PC-3 (cell line): ENCODE measurements around the gene TMEM254. TPM values are rescaled to one million over a fixed set of nuclear protein-coding genes. Genes with fewer than 3 reads are reported as not detected.
A peak's percentile ranks its signal among the peaks of the same experiment; 100 is the strongest.

Experiments used
- ATAC-seq: fragments of 200-7000 bp; cut with Tn5 transposase; 2 replicates; pipeline ENCODE4 v1.9.1; 2020; ENCODE audit warnings: mild to moderate bottlenecking, moderate library complexity
- BruUV-seq: library from RNA; stranded (reverse); fragments of 400-500 nt; replicated peaks from 2 replicates; lab custom pipeline; 2021; lab: Mats Ljungman, UMichigan
- CTCF ChIA-PET: fragments of 300-600 bp; sonication (Branson Sonifier 250); formaldehyde crosslinking; loops from one replicate; lab custom pipeline; 2022; ENCODE audit warnings: antibody characterized with exemption; lab: Charles Lee
- POLR2A ChIA-PET: fragments of 300-600 bp; sonication (Branson Sonifier 250); formaldehyde crosslinking; loops from one replicate; lab custom pipeline; 2022; ENCODE audit warnings: antibody characterized with exemption; ENCODE audit not compliant: unreplicated experiment; lab: Charles Lee
- DNase-seq: peaks from one replicate; pipeline ENCODE4 v3.0.0-alpha.2; 2015
- H2AFZ ChIP-seq: fragments of 300-600 bp; sonication (generic); 2 replicates; pipeline ENCODE4 v1.6.0; 2016; ENCODE audit warnings: antibody characterized with exemption, low read length
- H3F3A ChIP-seq: fragments of 300-600 bp; sonication (generic); one replicate; pipeline ENCODE4 v1.6.0; 2017; ENCODE audit warnings: antibody characterized with exemption, low read length, control low read depth, mild to moderate bottlenecking; ENCODE audit not compliant: unreplicated experiment
- H3K27ac ChIP-seq: fragments of 300-600 bp; sonication (generic); 2 replicates; pipeline ENCODE4 v1.5.1; 2016; ENCODE audit warnings: mild to moderate bottlenecking, low read length
- H3K27me3 ChIP-seq: fragments of 300-600 bp; sonication (generic); 2 replicates; pipeline ENCODE4 v1.6.1; 2016; ENCODE audit warnings: low read length, mixed read lengths
- H3K36me3 ChIP-seq: fragments of 300-600 bp; sonication (generic); 2 replicates; pipeline ENCODE4 v1.6.1; 2016; ENCODE audit warnings: low read depth, mixed run types, low read length, mixed read lengths
- H3K4me1 ChIP-seq: fragments of 300-600 bp; sonication (generic); 2 replicates; pipeline ENCODE4 v1.5.1; 2016; ENCODE audit warnings: low read length; ENCODE audit not compliant: insufficient read depth
- H3K4me2 ChIP-seq: fragments of 300-600 bp; sonication (generic); 2 replicates; pipeline ENCODE4 v1.6.0; 2016; ENCODE audit warnings: low read length
- H3K4me3 ChIP-seq: fragments of 300-600 bp; sonication (generic); 2 replicates; pipeline ENCODE4 v1.5.1; 2016; ENCODE audit warnings: mild to moderate bottlenecking, low read length, mixed read lengths
- H3K79me2 ChIP-seq: fragments of 300-600 bp; sonication (generic); 2 replicates; pipeline ENCODE4 v1.6.1; 2017; ENCODE audit warnings: low read length, mixed read lengths
- H3K9ac ChIP-seq: fragments of 300-600 bp; sonication (generic); 2 replicates; pipeline ENCODE4 v1.6.0; 2016; ENCODE audit warnings: mild to moderate bottlenecking, low read length
- H3K9me2 ChIP-seq: fragments of 300-600 bp; sonication (generic); replicated peaks from 2 replicates; pipeline ENCODE4 v1.6.1; 2016; ENCODE audit warnings: mixed run types, low read length, mixed read lengths
- H3K9me3 ChIP-seq: fragments of 300-600 bp; sonication (generic); 2 replicates; pipeline ENCODE4 v1.6.1; 2016; ENCODE audit warnings: low read length, mixed read lengths
- H4K20me1 ChIP-seq: fragments of 300-600 bp; sonication (generic); 2 replicates; pipeline ENCODE4 v1.6.1; 2016; ENCODE audit warnings: low read length, mixed read lengths
- CTCF ChIP-seq: fragments of 300-600 bp; sonication (generic); conservative IDR thresholded peaks from 2 replicates; pipeline ENCODE4 v1.5.1; 2017; ENCODE audit warnings: antibody characterized with exemption, low read depth, mild to moderate bottlenecking, low read length
- EZH2 ChIP-seq: fragments of 300-600 bp; sonication (generic); IDR thresholded peaks from one replicate; pipeline ENCODE4 v1.6.1; 2017; ENCODE audit warnings: antibody characterized with exemption, mild to moderate bottlenecking, low read length; ENCODE audit not compliant: unreplicated experiment
- EZH2phosphoT487 ChIP-seq: fragments of 300-600 bp; sonication (generic); IDR thresholded peaks from 2 replicates; pipeline ENCODE4 v1.6.1; 2018; ENCODE audit warnings: mild to moderate bottlenecking, antibody characterized with exemption, low read length, borderline replicate concordance
- intact Hi-C: fragments of 100-400 bp; cut with micrococcal nuclease; formaldehyde crosslinking; loops from 2 replicates; pipeline ENCODE4 v1.9.0; 2023
- total RNA-seq: library from RNA; depleted of rRNA; stranded (reverse); fragments of >200 nt; gene quantifications from 2 replicates; pipeline ENCODE4 v1.2.3, GENCODE V29; 2014

The TMEM254 gene
- total RNA-seq, 1 experiment from 2014 or later: 68.3 TPM

- Histone ChIP-seq H3K4me1 (no peaks in the 10 kb centered on the region), H3K4me3 (no peak overlapping the region), H3F3A (no peaks in the 10 kb centered on the region), H3K4me2 (no peak overlapping the region), H3K36me3 (peaks cover 12% of the 10 kb centered on the region; the same call in 1 of the 2 replicates), H3K9me3 (peaks cover 19% of the 10 kb centered on the region), H3K27me3 (no peaks in the 10 kb centered on the region), H2AFZ (no peak overlapping the region), H3K9ac (no peak overlapping the region), H3K27ac (no peak overlapping the region), H4K20me1 (no peaks in the 10 kb centered on the region), H3K9me2 (no peaks in the 10 kb centered on the region), H3K79me2 (no peaks in the 10 kb centered on the region)
- no TSS peak for BruUV-seq
- no peak for TF ChIP-seq EZH2phosphoT487
- intact Hi-C loops: no loop called here
- no peak for DNase-seq
- CTCF ChIA-PET: interaction anchor here (0.6 to 0.7 kb wide), 3 partner anchors 19 to 623 kb away, joined by 3 read pairs; no protein-coding TSS in a partner anchor
- ATAC-seq: no peak
- POLR2A ChIA-PET: no interaction called here
These were observed 32.5 kb downstream of the TMEM254 start for GRCh38 chr10:80110986-80111385.

- no peak overlapping the region for H3K4me3 ChIP-seq
- H3K27me3 ChIP-seq: no peaks in the 10 kb centered on the region
- intact Hi-C loops: loop anchor here (2.0 kb wide), 1 partner anchor 14 kb away; no protein-coding TSS in a partner anchor
- DNase-seq (no peak), ATAC-seq (no peak)
- TF ChIP-seq EZH2 (no peak), EZH2phosphoT487 (no peak), CTCF (no peak)
- H3K9me3 ChIP-seq: no peaks in the 10 kb centered on the region
- no peak overlapping the region for H3K9ac ChIP-seq
- no peak overlapping the region for H2AFZ ChIP-seq
- H3K79me2 ChIP-seq: no peaks in the 10 kb centered on the region
- peaks cover 8% of the 10 kb centered on the region; the same call in 1 of the 2 replicates for H3K4me1 ChIP-seq
- H3K4me2 ChIP-seq: no peak overlapping the region
- ChIA-PET POLR2A (interaction anchor here (0.6 kb wide), 1 partner anchor 26 kb away, joined by 3 read pairs; no protein-coding TSS in a partner anchor), CTCF (interaction anchor here (0.6 to 1.1 kb wide), 5 partner anchors 16 to 1929 kb away, joined by 3 to 6 read pairs (median 5); no protein-coding TSS in a partner anchor)
- H3F3A ChIP-seq: no peaks in the 10 kb centered on the region
- no peaks in the 10 kb centered on the region for H4K20me1 ChIP-seq
- no TSS peak for BruUV-seq
- H3K27ac ChIP-seq: no peak overlapping the region
- H3K36me3 ChIP-seq: no peaks in the 10 kb centered on the region
- no peaks in the 10 kb centered on the region for H3K9me2 ChIP-seq
These were observed 40.2 kb downstream of the TMEM254 start for GRCh38 chr10:80118669-80119068.

GRCh38 chr10:80122110-80122710 is 43.7 kb downstream of the TMEM254 start:
- H3F3A ChIP-seq: no peaks in the 10 kb centered on the region
- peaks cover 8% of the 10 kb centered on the region; the same call in 1 of the 2 replicates for H3K4me1 ChIP-seq
- no peaks in the 10 kb centered on the region for H3K9me3 ChIP-seq
- ATAC-seq (peak; percentile 53), DNase-seq (peak; percentile 93)
- POLR2A ChIA-PET: no interaction called here
- no peak overlapping the region for H3K9ac ChIP-seq
- BruUV-seq: no TSS peak
- no peaks in the 10 kb centered on the region for H3K79me2 ChIP-seq
- no peak for TF ChIP-seq EZH2phosphoT487
- no peak for TF ChIP-seq CTCF
- TF ChIP-seq EZH2: no peak
- H3K4me3 ChIP-seq: no peak overlapping the region
- no peaks in the 10 kb centered on the region for H4K20me1 ChIP-seq
- H2AFZ ChIP-seq: no peak overlapping the region
- intact Hi-C loops: no loop called here
- no peak overlapping the region for H3K27ac ChIP-seq
- no peaks in the 10 kb centered on the region for H3K36me3 ChIP-seq
- H3K4me2 ChIP-seq: no peak overlapping the region
- H3K27me3 ChIP-seq: no peaks in the 10 kb centered on the region
- no peaks in the 10 kb centered on the region for H3K9me2 ChIP-seq
- CTCF ChIA-PET: interaction anchor here (0.6 kb wide), 1 partner anchor 75 kb away, joined by 3 read pairs; no protein-coding TSS in a partner anchor
